Measurements from ENCODE around the gene SATB1. TPM values are rescaled to one million over a fixed set of nuclear protein-coding genes. Genes with fewer than 3 reads are reported as not detected.
A peak's percentile ranks its signal among the peaks of the same experiment; 100 is the strongest.

SATB1 gene
- total RNA-seq, 2 experiments from 2014 or later = 390 to 393 TPM

- Histone ChIP-seq H3K9me3 (ENCODE audit: control insufficient read depth in 1 of 2, insufficient read depth in 1 of 2, low read length in 2 of 2) (no peaks in the 10 kb centered on the region), H3K36me3 (ENCODE audit: insufficient read depth, low read length) (peaks cover 62% of the 10 kb centered on the region), H3K4me3 (ENCODE audit: low read length) (no peak overlapping the region), H3K27ac (ENCODE audit: low read depth in 1 of 2, low read length in 2 of 2) (no peak overlapping the region), H3K27me3 (ENCODE audit: control insufficient read depth in 1 of 2, insufficient read depth in 2 of 2, low read length in 2 of 2) (no peaks in the 10 kb centered on the region), H3K4me1 (ENCODE audit: insufficient read depth, low read length) (no peaks in the 10 kb centered on the region)
- DNase-seq (no peak), ATAC-seq (ENCODE audit: poor library complexity) (no peak)
- Mint-ChIP-seq H3K4me3 (no peak overlapping the region), H3K9me3 (no peaks in the 10 kb centered on the region), H3K27me3 (no peaks in the 10 kb centered on the region), H3K36me3 (ENCODE audit: low read depth) (peaks cover 75% of the 10 kb centered on the region), H3K27ac (peak overlapping the region; percentile 69), H3K4me1 (ENCODE audit: low read depth) (peaks cover 66% of the 10 kb centered on the region)
- POLR2A ChIA-PET = no interaction called here
- TF ChIP-seq CTCF (IDR thresholded peaks at IDR 0.05) = no peak
- intact Hi-C loops (cut with DNase I, micrococcal nuclease) = no loop called here
- CTCF ChIA-PET = no interaction called here
These were observed 75.8 kb downstream of the SATB1 start for GRCh38 chr3:18349197-18349798.

GRCh38 chr3:18346097-18346496 lies 79.0 kb downstream of the SATB1 start:
- Histone ChIP-seq H3K36me3 (ENCODE audit: insufficient read depth, low read length) (peaks cover 32% of the 10 kb centered on the region), H3K4me1 (ENCODE audit: insufficient read depth, low read length) (no peaks in the 10 kb centered on the region), H3K27ac (ENCODE audit: low read depth in 1 of 2, low read length in 2 of 2) (no peak overlapping the region), H3K27me3 (ENCODE audit: control insufficient read depth in 1 of 2, insufficient read depth in 2 of 2, low read length in 2 of 2) (no peaks in the 10 kb centered on the region), H3K9me3 (ENCODE audit: control insufficient read depth in 1 of 2, insufficient read depth in 1 of 2, low read length in 2 of 2) (no peaks in the 10 kb centered on the region), H3K4me3 (ENCODE audit: low read length) (no peak overlapping the region)
- Mint-ChIP-seq H3K27ac (peak overlapping the region; percentile 58), H3K4me3 (no peak overlapping the region), H3K4me1 (ENCODE audit: low read depth) (peaks cover 51% of the 10 kb centered on the region), H3K36me3 (ENCODE audit: low read depth) (peaks cover 43% of the 10 kb centered on the region), H3K27me3 (no peaks in the 10 kb centered on the region), H3K9me3 (no peaks in the 10 kb centered on the region)
- TF ChIP-seq CTCF (IDR thresholded peaks at IDR 0.05) = no peak
- ChIA-PET POLR2A (no interaction called here), CTCF (no interaction called here)
- ATAC-seq (ENCODE audit: poor library complexity) = no peak
- intact Hi-C loops (cut with DNase I, micrococcal nuclease) = no loop called here
- DNase-seq = no peak

GRCh38 chr3:18345015-18345367 lies 80.1 kb downstream of the SATB1 start:
- ATAC-seq (ENCODE audit: poor library complexity) = no peak
- POLR2A ChIA-PET = interaction anchor here (0.6 kb wide), 1 partner anchor 22 kb away, joined by 3 read pairs; no protein-coding TSS in a partner anchor
- Mint-ChIP-seq H3K4me1 (ENCODE audit: low read depth) (peaks cover 44% of the 10 kb centered on the region), H3K4me3 (no peak overlapping the region), H3K27me3 (no peaks in the 10 kb centered on the region), H3K27ac (peak overlapping the region; percentile 40), H3K9me3 (no peaks in the 10 kb centered on the region), H3K36me3 (ENCODE audit: low read depth) (peaks cover 32% of the 10 kb centered on the region)
- H3K27ac ChIP-seq (ENCODE audit: low read depth in 1 of 2, low read length in 2 of 2) = no peak overlapping the region
- DNase-seq = no peak
- peaks cover 21% of the 10 kb centered on the region for H3K36me3 ChIP-seq (ENCODE audit: insufficient read depth, low read length)
- no peak overlapping the region for H3K4me3 ChIP-seq (ENCODE audit: low read length)
- H3K27me3 ChIP-seq (ENCODE audit: control insufficient read depth in 1 of 2, insufficient read depth in 2 of 2, low read length in 2 of 2) = no peaks in the 10 kb centered on the region
- intact Hi-C loops (cut with DNase I, micrococcal nuclease) = no loop called here
- TF ChIP-seq CTCF (IDR thresholded peaks at IDR 0.05) = no peak
- CTCF ChIA-PET = no interaction called here
- H3K4me1 ChIP-seq (ENCODE audit: insufficient read depth, low read length) = no peaks in the 10 kb centered on the region
- no peaks in the 10 kb centered on the region for H3K9me3 ChIP-seq (ENCODE audit: control insufficient read depth in 1 of 2, insufficient read depth in 1 of 2, low read length in 2 of 2)

Measured in CD4-positive, alpha-beta T cell (primary cell).